Loucy (cell line): ENCODE results near the gene GAS2.

Experiments
- CTCF ChIP-seq: fragments of 200-600 bp; sonication (generic); conservative IDR thresholded peaks from 2 replicates; pipeline ENCODE4 v1.5.1; 2014; ENCODE audit warnings: mild to moderate bottlenecking, antibody characterized with exemption, low read length
- EZH2phosphoT487 ChIP-seq: fragments of 200-600 bp; IDR thresholded peaks from 2 replicates; pipeline ENCODE4 v1.6.1; 2018; ENCODE audit warnings: antibody characterized with exemption, mild to moderate bottlenecking, moderate library complexity, borderline replicate concordance

- TF ChIP-seq CTCF (no peak), EZH2phosphoT487 (no peak)
Observed at GRCh38 chr11:22753416-22753815, 87.0 kb downstream of the GAS2 start.
